GM12878 (cell line): Measurements from ENCODE around the gene MYO15A. TPM values are rescaled to one million over a fixed set of nuclear protein-coding genes. Genes with fewer than 3 reads are reported as not detected.

Experiments used
- ATAC-seq: fragments of 200-7000 bp; cut with Tn5 transposase; 3 replicates; pipeline ENCODE4 v1.9.1; 2020; ENCODE audit warnings: mild to moderate bottlenecking, moderate library complexity
- BruUV-seq: library from RNA; stranded (reverse); fragments of 400-500 nt; replicated peaks from 2 replicates; lab custom pipeline; 2021; lab: Mats Ljungman, UMichigan
- CTCF ChIA-PET: fragments of 300-600 bp; sonication (Branson Sonifier 250); formaldehyde crosslinking; extraction: SDS; loops from one replicate; lab custom pipeline; 2021; ENCODE audit warnings: inconsistent platforms; lab: Yijun Ruan, JAX
- POLR2A ChIA-PET: fragments of 350-600 bp; formaldehyde crosslinking; extraction: SDS; loops from one replicate; lab custom pipeline; 2021; ENCODE audit warnings: inconsistent platforms; lab: Charles Lee
- RAD21 ChIA-PET: fragments of 300-600 bp; sonication (Branson Sonifier 250); formaldehyde crosslinking; loops from one replicate; lab custom pipeline; 2023; ENCODE audit warnings: antibody characterized with exemption; ENCODE audit not compliant: unreplicated experiment; lab: Charles Lee
- SMC1A ChIA-PET: fragments of 300-600 bp; sonication (Branson Sonifier 250); formaldehyde crosslinking; loops from one replicate; lab custom pipeline; 2023; ENCODE audit not compliant: unreplicated experiment, uncharacterized antibody; lab: Charles Lee
- DNase-seq: peaks from one replicate; pipeline ENCODE4 v3.0.0-alpha.2; 2011; ENCODE audit warnings: low read depth, low spot score
- FAIRE-seq: peaks from 3 replicates; lab custom pipeline; 2011; peaks lifted over from hg19 to GRCh38; lab: Jason Lieb, UNC
- H2AFZ ChIP-seq: 2 replicates; pipeline ENCODE4 v1.6.0; 2011; ENCODE audit warnings: low read depth, low read length, control low read depth; ENCODE audit not compliant: control insufficient read depth
- H3K27ac ChIP-seq: 2 replicates; pipeline ENCODE4 v1.5.1; 2011; ENCODE audit warnings: control low read depth; ENCODE audit not compliant: control insufficient read depth, insufficient read depth
- H3K27me3 ChIP-seq, 2 experiments: replicated peaks in 1 of 2; 2 replicates each; pipeline versions ENCODE4 v1.6.0 to v1.6.1; 2011; ENCODE audit warnings: low read length in 1 of 2; ENCODE audit not compliant: control insufficient read depth in 2 of 2, insufficient read depth in 2 of 2
- H3K36me3 ChIP-seq, 2 experiments: 2 replicates each; pipeline ENCODE4 v1.5.1; 2011; ENCODE audit warnings: low read length in 1 of 2; ENCODE audit not compliant: control insufficient read depth in 2 of 2, insufficient read depth in 2 of 2
- H3K4me1 ChIP-seq: 2 replicates; pipeline ENCODE4 v1.6.1; 2011; ENCODE audit warnings: mild to moderate bottlenecking, low read length, moderate library complexity, mixed read lengths; ENCODE audit not compliant: control insufficient read depth, insufficient read depth
- H3K4me2 ChIP-seq: 2 replicates; pipeline ENCODE4 v1.6.0; 2011; ENCODE audit warnings: control low read depth; ENCODE audit not compliant: control insufficient read depth, insufficient read depth
- H3K4me3 ChIP-seq: fragments of 200-600 bp; sonication (generic); 2 replicates; pipeline ENCODE4 v1.5.1; 2016
- H3K79me2 ChIP-seq: 2 replicates; pipeline ENCODE4 v1.6.0; 2011; ENCODE audit warnings: low read length; ENCODE audit not compliant: control insufficient read depth, insufficient read depth
- H3K9ac ChIP-seq: 2 replicates; pipeline ENCODE4 v1.8.0; 2011; ENCODE audit warnings: low read length, control low read depth, mixed read lengths; ENCODE audit not compliant: control insufficient read depth, insufficient read depth
- H3K9me3 ChIP-seq: replicated peaks from 3 replicates; pipeline ENCODE4 v1.5.1; 2011; ENCODE audit warnings: mild to moderate bottlenecking, low read length; ENCODE audit not compliant: control insufficient read depth, insufficient read depth
- H4K20me1 ChIP-seq: 2 replicates; pipeline ENCODE4 v1.6.0; 2011; ENCODE audit not compliant: control insufficient read depth, insufficient read depth
- BCL11A ChIP-seq: IDR thresholded peaks from 2 replicates; pipeline ENCODE4 v1.6.1; 2011; ENCODE audit warnings: low read depth, low read length
- GABPA ChIP-seq: IDR thresholded peaks from 2 replicates; pipeline ENCODE4 v1.6.1; 2014; ENCODE audit warnings: antibody characterized with exemption, low read depth, mild to moderate bottlenecking, inconsistent platforms
- LARP7 ChIP-seq: fragments of 450-650 bp; IDR thresholded peaks from 2 replicates; pipeline ENCODE4 v1.6.1; 2017; ENCODE audit warnings: mild to moderate bottlenecking
- PAX5 ChIP-seq: IDR thresholded peaks from 2 replicates; pipeline ENCODE4 v1.6.1; 2011; ENCODE audit warnings: low read depth, low read length, borderline replicate concordance
- RAD21 ChIP-seq: IDR thresholded peaks from 2 replicates; pipeline ENCODE4 v1.6.1; 2011; ENCODE audit warnings: mild to moderate bottlenecking, low read depth, low read length, moderate library complexity; ENCODE audit not compliant: insufficient read depth
- SREBF1 ChIP-seq: IDR thresholded peaks from 2 replicates; pipeline ENCODE4 v1.6.1; 2012; ENCODE audit warnings: mild to moderate bottlenecking, low read length
- STAT3 ChIP-seq: IDR thresholded peaks from 2 replicates; pipeline ENCODE4 v1.6.1; 2011; ENCODE audit warnings: low read depth, low read length, improper control_type of control experiment
- ZNF384 ChIP-seq: IDR thresholded peaks from 2 replicates; pipeline ENCODE4 v1.6.1; 2012; ENCODE audit warnings: low read depth, mild to moderate bottlenecking, low read length, improper control_type of control experiment, borderline replicate concordance
- ZNF622 ChIP-seq: fragments of 450-650 bp; IDR thresholded peaks from 2 replicates; pipeline ENCODE4 v1.6.1; 2017; ENCODE audit warnings: mild to moderate bottlenecking, inconsistent platforms
- ZSCAN29 ChIP-seq: fragments of 450-650 bp; IDR thresholded peaks from 2 replicates; pipeline ENCODE4 v1.6.1; 2017; ENCODE audit warnings: mild to moderate bottlenecking, moderate library complexity
- WGBS: methylation state at CpG from one replicate; pipeline ENCODE4 v1.1.6; 2016; ENCODE audit warnings: low lambda C conversion rate; ENCODE audit not compliant: insufficient replicate concordance, insufficient coverage; ENCODE audit errors: missing lambda C conversion rate; 5-methylcytosine and 5-hydroxymethylcytosine counted together
- in situ Hi-C: fragments of 300-500 bp; cut with MboI; formaldehyde crosslinking; loops from 9 replicates; pipeline ENCODE4 v1.14.3; 2018; ENCODE audit warnings: mixed read lengths
- intact Hi-C: fragments of 100-400 bp; cut with micrococcal nuclease; formaldehyde crosslinking; loops from one replicate; pipeline ENCODE4 v1.14.2; 2022; ENCODE audit not compliant: unreplicated experiment
- polyA plus RNA-seq, 11 experiments: library from polyadenylated mRNA; depleted of rRNA in 4 of 11; unstranded in 6 of 11; stranded (reverse) in 5 of 11; fragments of >200 nt; fragmentation: Nextera tagmentation in 4 of 11; fragmentation: Illumina TruSeq in 1 of 11; extraction: Ambion mirVana in 4 of 11; extraction: Trizol in 1 of 11; gene quantifications; 1 replicate in 1 of 11; 2 replicates in 10 of 11; pipeline versions ENCODE4 v1.2.1 to v1.2.3, GENCODE V29; 2011 to 2016; ENCODE audit warnings: inconsistent platforms in 2 of 11, missing spikeins in 2 of 11, low read depth in 1 of 11
- total RNA-seq, 4 experiments: library from RNA; depleted of rRNA in 3 of 4; stranded (reverse); fragments of >200 nt in 3 of 4; fragmentation: Illumina TruSeq in 1 of 4; extraction: Trizol in 1 of 4; gene quantifications; 2 replicates each; pipeline versions ENCODE4 v1.2.1 to v1.2.3, GENCODE V29; 2013 to 2021
- TF ChIP-seq, protein P1 (sequence below): IDR thresholded peaks from 2 replicates; pipeline ENCODE4 v1.6.1; 2012; ENCODE audit warnings: low read depth, low read length, improper control_type of control experiment
- TF ChIP-seq, protein P2 (sequence below): fragments of 450-650 bp; IDR thresholded peaks from 2 replicates; pipeline ENCODE4 v1.6.1; 2016; ENCODE audit warnings: mild to moderate bottlenecking
- TF ChIP-seq, protein P3 (sequence below): fragments of 150-350 bp; IDR thresholded peaks from 2 replicates; pipeline ENCODE4 v1.6.1; 2014; ENCODE audit warnings: mild to moderate bottlenecking, low read depth, low read length

The MYO15A gene
- total and polyA plus RNA-seq, 10 of the 15 experiments (the other 5 are each of a cell fraction or from before 2014, with no cell fraction given) = 0.03 to 0.77 (median 0.21) TPM; not detected in 4

DNA sequence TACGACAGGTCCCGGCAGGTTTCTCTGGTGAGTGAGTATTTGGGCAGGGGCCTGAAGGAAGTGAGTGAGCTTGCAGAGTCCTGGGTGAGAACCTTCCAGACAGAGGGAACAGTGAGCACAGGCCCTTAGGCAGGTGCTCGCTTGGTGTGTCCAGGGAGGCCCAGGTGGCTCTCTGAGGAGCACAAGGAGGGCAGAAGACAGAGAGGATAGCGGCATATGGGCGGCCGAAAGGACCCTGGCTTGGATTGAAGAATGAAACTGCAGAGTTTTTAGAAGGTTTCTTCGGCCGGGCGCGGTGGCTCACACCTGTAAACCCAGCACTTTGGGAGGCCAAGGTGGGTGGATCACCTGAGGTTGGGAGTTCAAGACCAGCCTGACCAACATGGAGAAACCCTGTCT, 14.1 kb upstream of the MYO15A start:
- H3K36me3 ChIP-seq = peaks cover 6 to 14% of the 10 kb centered on the region in 2 experiments
- ChIA-PET POLR2A (no interaction called here), SMC1A (no interaction called here), RAD21 (no interaction called here), CTCF (no interaction called here)
- FAIRE-seq (no peak), DNase-seq (no peak), ATAC-seq (no peak)
- no peaks in the 10 kb centered on the region for H3K4me1 ChIP-seq
- H3K79me2 ChIP-seq = peaks cover 7% of the 10 kb centered on the region
- no peak overlapping the region for H3K9ac ChIP-seq
- in situ Hi-C loops = no loop called here
- no peaks in the 10 kb centered on the region for H3K9me3 ChIP-seq
- TF ChIP-seq ZNF622 = no peak
- no peak for TF ChIP-seq GABPA
- no peak for TF ChIP-seq BCL11A
- TF ChIP-seq STAT3 = no peak
- TF ChIP-seq LARP7 = no peak
- no peak for TF ChIP-seq ZSCAN29
- TF ChIP-seq SREBF1 = no peak
- TF ChIP-seq, protein P1, sequence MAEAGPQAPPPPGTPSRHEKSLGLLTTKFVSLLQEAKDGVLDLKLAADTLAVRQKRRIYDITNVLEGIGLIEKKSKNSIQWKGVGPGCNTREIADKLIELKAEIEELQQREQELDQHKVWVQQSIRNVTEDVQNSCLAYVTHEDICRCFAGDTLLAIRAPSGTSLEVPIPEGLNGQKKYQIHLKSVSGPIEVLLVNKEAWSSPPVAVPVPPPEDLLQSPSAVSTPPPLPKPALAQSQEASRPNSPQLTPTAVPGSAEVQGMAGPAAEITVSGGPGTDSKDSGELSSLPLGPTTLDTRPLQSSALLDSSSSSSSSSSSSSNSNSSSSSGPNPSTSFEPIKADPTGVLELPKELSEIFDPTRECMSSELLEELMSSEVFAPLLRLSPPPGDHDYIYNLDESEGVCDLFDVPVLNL = no peak
- TF ChIP-seq ZNF384 = no peak
- TF ChIP-seq, protein P2, sequence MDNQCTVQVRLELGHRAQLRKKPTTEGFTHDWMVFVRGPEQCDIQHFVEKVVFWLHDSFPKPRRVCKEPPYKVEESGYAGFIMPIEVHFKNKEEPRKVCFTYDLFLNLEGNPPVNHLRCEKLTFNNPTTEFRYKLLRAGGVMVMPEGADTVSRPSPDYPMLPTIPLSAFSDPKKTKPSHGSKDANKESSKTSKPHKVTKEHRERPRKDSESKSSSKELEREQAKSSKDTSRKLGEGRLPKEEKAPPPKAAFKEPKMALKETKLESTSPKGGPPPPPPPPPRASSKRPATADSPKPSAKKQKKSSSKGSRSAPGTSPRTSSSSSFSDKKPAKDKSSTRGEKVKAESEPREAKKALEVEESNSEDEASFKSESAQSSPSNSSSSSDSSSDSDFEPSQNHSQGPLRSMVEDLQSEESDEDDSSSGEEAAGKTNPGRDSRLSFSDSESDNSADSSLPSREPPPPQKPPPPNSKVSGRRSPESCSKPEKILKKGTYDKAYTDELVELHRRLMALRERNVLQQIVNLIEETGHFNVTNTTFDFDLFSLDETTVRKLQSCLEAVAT = no peak
- TF ChIP-seq RAD21 = no peak
- TF ChIP-seq, protein P3, sequence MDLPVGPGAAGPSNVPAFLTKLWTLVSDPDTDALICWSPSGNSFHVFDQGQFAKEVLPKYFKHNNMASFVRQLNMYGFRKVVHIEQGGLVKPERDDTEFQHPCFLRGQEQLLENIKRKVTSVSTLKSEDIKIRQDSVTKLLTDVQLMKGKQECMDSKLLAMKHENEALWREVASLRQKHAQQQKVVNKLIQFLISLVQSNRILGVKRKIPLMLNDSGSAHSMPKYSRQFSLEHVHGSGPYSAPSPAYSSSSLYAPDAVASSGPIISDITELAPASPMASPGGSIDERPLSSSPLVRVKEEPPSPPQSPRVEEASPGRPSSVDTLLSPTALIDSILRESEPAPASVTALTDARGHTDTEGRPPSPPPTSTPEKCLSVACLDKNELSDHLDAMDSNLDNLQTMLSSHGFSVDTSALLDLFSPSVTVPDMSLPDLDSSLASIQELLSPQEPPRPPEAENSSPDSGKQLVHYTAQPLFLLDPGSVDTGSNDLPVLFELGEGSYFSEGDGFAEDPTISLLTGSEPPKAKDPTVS = no peak
- no peak for TF ChIP-seq PAX5
- BruUV-seq = no TSS peak
- no peaks in the 10 kb centered on the region for H3K27me3 ChIP-seq
- H3K4me2 ChIP-seq = no peak overlapping the region
- intact Hi-C loops = no loop called here
- no peak overlapping the region for H2AFZ ChIP-seq
- H3K4me3 ChIP-seq = no peak overlapping the region
- WGBS = 97% methylated on average over 10 of the region's 10 CpGs
- no peaks in the 10 kb centered on the region for H4K20me1 ChIP-seq
- no peak overlapping the region for H3K27ac ChIP-seq
